PFSK-1 (cell line): ENCODE results near the gene TSPAN15.

ENCODE experiments used
- FOXP2 ChIP-seq: optimal IDR thresholded peaks from 2 replicates; pipeline ENCODE3; 2011; ENCODE audit warnings: borderline replicate concordance, control low read depth, inconsistent platforms; ENCODE audit not compliant: insufficient read depth; ENCODE audit errors: extremely low read length, extremely low read depth
- POLR2AphosphoS5 ChIP-seq: IDR thresholded peaks from 2 replicates; pipeline ENCODE4 v1.6.1; 2012; ENCODE audit warnings: low read depth, mild to moderate bottlenecking, control low read depth, low read length, moderate library complexity
- REST ChIP-seq, 2 experiments: IDR thresholded peaks; 2 replicates each; pipeline versions ENCODE4 v1.6.1 to v1.8.0; 2011 to 2012; ENCODE audit warnings: low read depth in 2 of 2, low read length in 2 of 2, control low read depth in 1 of 2, inconsistent platforms in 1 of 2, mild to moderate bottlenecking in 1 of 2, moderate library complexity in 1 of 2; ENCODE audit not compliant: insufficient read depth in 1 of 2
- SIN3A ChIP-seq: IDR thresholded peaks from 2 replicates; pipeline ENCODE4 v1.6.1; 2012; ENCODE audit warnings: mild to moderate bottlenecking, low read length, moderate library complexity, borderline replicate concordance; ENCODE audit not compliant: insufficient read depth
- TAF1 ChIP-seq: IDR thresholded peaks from 2 replicates; pipeline ENCODE4 v1.6.1; 2012; ENCODE audit warnings: low read length, control low read depth, borderline replicate concordance; ENCODE audit not compliant: insufficient read depth

TSPAN15 gene

GRCh38 chr10:69475433-69475830, 24.2 kb downstream of the TSPAN15 start:
- TF ChIP-seq POLR2AphosphoS5 (no peak), REST (IDR thresholded peaks at IDR 0.05; ENCODE audit: insufficient read depth in 1 of 2, low read depth in 2 of 2, low read length in 2 of 2) (no peak), FOXP2 (no peak), SIN3A (no peak), TAF1 (no peak)

- TF ChIP-seq TAF1, result no peak
- TF ChIP-seq SIN3A, result no peak
- no peak for TF ChIP-seq FOXP2
- TF ChIP-seq POLR2AphosphoS5, result no peak
- no peak for TF ChIP-seq REST (IDR thresholded peaks at IDR 0.05; ENCODE audit: insufficient read depth in 1 of 2, low read depth in 2 of 2, low read length in 2 of 2)
These were observed 26.8 kb downstream of the TSPAN15 start for GRCh38 chr10:69477968-69478597.

GRCh38 chr10:69479240-69480067, 28.2 kb downstream of the TSPAN15 start:
- TF ChIP-seq TAF1 (no peak), SIN3A (no peak), POLR2AphosphoS5 (no peak), FOXP2 (no peak), REST (IDR thresholded peaks at IDR 0.05; ENCODE audit: insufficient read depth in 1 of 2, low read depth in 2 of 2, low read length in 2 of 2) (no peak)

GRCh38 chr10:69480068-69480412, 28.8 kb downstream of the TSPAN15 start:
- TF ChIP-seq POLR2AphosphoS5, result no peak
- TF ChIP-seq FOXP2, result no peak
- TF ChIP-seq SIN3A, result no peak
- no peak for TF ChIP-seq TAF1
- no peak for TF ChIP-seq REST (IDR thresholded peaks at IDR 0.05; ENCODE audit: insufficient read depth in 1 of 2, low read depth in 2 of 2, low read length in 2 of 2)
